Esophagus muscularis mucosa (tissue), 4 donors: Measurements from ENCODE around the gene STXBP3. TPM values are rescaled to one million over a fixed set of nuclear protein-coding genes. Genes with fewer than 3 reads are reported as not detected.
A peak's percentile ranks its signal among the peaks of the same experiment; 100 is the strongest.

Experiments
- DNase-seq: peaks from one replicate; pipeline ENCODE4 v3.0.0-alpha.2; 2017; ENCODE audit errors: extremely low spot score
- H3K27ac ChIP-seq, 4 donors: fragments of 200-600 bp; sonication (generic); replicated peaks in 1 of 4; 1 replicate in 3 of 4; 2 replicates in 1 of 4; pipeline ENCODE4 v1.5.1; 2016 to 2019; ENCODE audit warnings: mild to moderate bottlenecking in 1 of 4
- H3K27me3 ChIP-seq, 4 donors: fragments of 200-600 bp; sonication (generic); one replicate each; pipeline versions ENCODE4 v1.5.1 to v1.6.0; 2016 to 2019
- H3K36me3 ChIP-seq, 4 donors: fragments of 200-600 bp; sonication (generic); one replicate each; pipeline ENCODE4 v1.5.1; 2016 to 2019
- H3K4me1 ChIP-seq, 4 donors: fragments of 200-600 bp; sonication (generic); one replicate each; pipeline ENCODE4 v1.5.1; 2016 to 2019
- H3K4me3 ChIP-seq, 4 donors: fragments of 200-600 bp; sonication (generic); 1 replicate in 2 of 4; 2 replicates in 2 of 4; pipeline ENCODE4 v1.5.1; 2016 to 2019; ENCODE audit warnings: mild to moderate bottlenecking in 4 of 4, moderate library complexity in 1 of 4
- H3K9me3 ChIP-seq, 4 donors: fragments of 200-600 bp; sonication (generic); 1 replicate in 3 of 4; 2 replicates in 1 of 4; pipeline ENCODE4 v1.5.1; 2016 to 2019
- CTCF ChIP-seq, 3 experiments: fragments of 200-600 bp in 2 of 3; fragments of 450-650 bp in 1 of 3; sonication (generic) in 2 of 3; IDR thresholded peaks; one replicate each; pipeline ENCODE4 v1.5.1; 2017 to 2019; ENCODE audit warnings: antibody characterized with exemption in 3 of 3, mild to moderate bottlenecking in 2 of 3, moderate library complexity in 1 of 3
- EP300 ChIP-seq: sonication (generic); formaldehyde crosslinking; IDR thresholded peaks from one replicate; pipeline ENCODE4 v1.6.1; 2017; ENCODE audit warnings: antibody characterized with exemption
- POLR2A ChIP-seq: fragments of 450-650 bp; IDR thresholded peaks from one replicate; pipeline ENCODE4 v1.6.1; 2017; ENCODE audit warnings: antibody characterized with exemption, moderate library complexity, mild to moderate bottlenecking, low read depth
- POLR2AphosphoS5 ChIP-seq, 2 donors: sonication (generic); formaldehyde crosslinking; IDR thresholded peaks; one replicate each; pipeline ENCODE4 v1.6.1; 2017; ENCODE audit warnings: antibody characterized with exemption in 2 of 2
- WGBS: methylation state at CpG from one replicate; pipeline ENCODE4 v1.1.5; 2018; 5-methylcytosine and 5-hydroxymethylcytosine counted together
- intact Hi-C: fragments of 100-400 bp; cut with DNase I; formaldehyde crosslinking; loops from one replicate; pipeline ENCODE4 v1.15.1; 2023
- total RNA-seq, 4 donors: library from RNA; depleted of rRNA; stranded (reverse); fragments of >200 nt; gene quantifications; one replicate each; pipeline versions ENCODE4 v1.1.0 to v1.2.1, GENCODE V29; 2016

STXBP3 gene
- total RNA-seq, 4 donors from 2014 or later = 54.8 to 67.7 (median 63.8) TPM

DNA sequence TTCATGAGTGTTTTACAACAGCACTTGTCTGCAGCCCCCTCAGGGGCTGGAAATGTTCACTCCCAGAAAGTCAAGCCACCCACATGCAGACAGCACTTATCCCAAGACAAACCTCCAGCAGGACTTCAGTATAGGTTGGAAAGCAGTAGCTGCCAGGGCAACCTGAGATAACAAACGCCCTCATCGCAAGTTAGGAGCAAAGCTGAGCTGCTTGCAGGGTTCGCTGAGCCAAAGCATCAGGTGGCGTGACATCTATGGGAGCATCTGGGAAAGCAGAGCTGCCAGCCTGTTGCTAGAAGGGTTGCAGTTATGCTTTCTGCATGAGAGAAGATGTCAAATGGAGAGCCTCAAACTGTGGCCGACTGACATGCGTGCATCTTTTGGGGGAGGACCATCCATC is 4.2 kb upstream of the STXBP3 start:
- no peak for DNase-seq
- intact Hi-C loops = no loop called here

GRCh38 chr1:108745980-108746381 is 493 bp upstream of the STXBP3 start:
- H3K9me3 ChIP-seq = no peaks in the 10 kb centered on the region
- H3K36me3 ChIP-seq = peaks cover 0 to 3% (median 0%) of the 10 kb centered on the region in 4 donors
- intact Hi-C loops = loop anchor here (2.0 to 5.0 kb wide), 3 partner anchors 53 to 151 kb away; partner anchors contain the start of genes GPSM2 and PRPF38B
- peak overlapping the region; percentile 97 to 99 (median 98) for H3K27ac ChIP-seq
- H3K4me3 ChIP-seq = peak overlapping the region; percentile 84 to 94 (median 89)
- TF ChIP-seq CTCF (IDR thresholded peaks at IDR 0.05) (no peak), POLR2AphosphoS5 (IDR thresholded peaks at IDR 0.05) (no peak), POLR2A (no peak), EP300 (no peak)
- WGBS = 48% methylated on average over 3 of the region's 3 CpGs
- H3K4me1 ChIP-seq = peaks cover 10 to 36% (median 26%) of the 10 kb centered on the region in 4 donors
- no peaks in the 10 kb centered on the region for H3K27me3 ChIP-seq
- DNase-seq = no peak

More for the DNA sequence above, 4.2 kb upstream of the STXBP3 start:
- Histone ChIP-seq H3K9me3 (no peaks in the 10 kb centered on the region), H3K27ac (no peak overlapping the region), H3K27me3 (peaks cover 0 to 8% (median 0%) of the 10 kb centered on the region in 4 donors), H3K4me1 (no peaks in the 10 kb centered on the region), H3K36me3 (no peaks in the 10 kb centered on the region), H3K4me3 (no peak overlapping the region)
- WGBS = 64% methylated on average over 6 of the region's 6 CpGs
- TF ChIP-seq POLR2A (no peak), POLR2AphosphoS5 (IDR thresholded peaks at IDR 0.05) (no peak), CTCF (IDR thresholded peaks at IDR 0.05) (no peak), EP300 (no peak)

GRCh38 chr1:108747171-108747850 is 837 bp downstream of the STXBP3 start:
- Histone ChIP-seq H3K4me1 (peaks cover 10 to 39% (median 30%) of the 10 kb centered on the region in 4 donors), H3K9me3 (no peaks in the 10 kb centered on the region), H3K27me3 (no peaks in the 10 kb centered on the region), H3K4me3 (peak overlapping the region; percentile 84 to 94 (median 89)), H3K27ac (peak overlapping the region; percentile 97 to 99 (median 98)), H3K36me3 (peaks cover 0 to 6% (median 1%) of the 10 kb centered on the region in 4 donors)
- peak; percentile 95 for DNase-seq
- 2% methylated on average over 15 of the region's 15 CpGs for WGBS
- TF ChIP-seq EP300 (no peak), POLR2A (peak; percentile 55), POLR2AphosphoS5 (IDR thresholded peaks at IDR 0.05) (peak; percentile 86 to 93), CTCF (IDR thresholded peaks at IDR 0.05) (no peak)
- intact Hi-C loops = loop anchor here (2.0 to 5.0 kb wide), 3 partner anchors 55 to 150 kb away; partner anchors contain the start of genes GPSM2 and PRPF38B

- Histone ChIP-seq H3K4me1 (peaks cover 10 to 39% (median 36%) of the 10 kb centered on the region in 4 donors), H3K27me3 (no peaks in the 10 kb centered on the region), H3K27ac (peak overlapping the region; percentile 97 to 99 (median 98)), H3K36me3 (peaks cover 0 to 12% (median 4%) of the 10 kb centered on the region in 4 donors), H3K9me3 (no peaks in the 10 kb centered on the region), H3K4me3 (peak overlapping the region in 3 of 4 donors; percentile 84 to 92 (median 86))
- intact Hi-C loops = loop anchor here (2.0 to 5.0 kb wide), 3 partner anchors 55 to 149 kb away; partner anchors contain the start of genes GPSM2 and PRPF38B
- no peak for DNase-seq
- 81% methylated on average over 3 of the region's 3 CpGs for WGBS
- no peak for TF ChIP-seq POLR2AphosphoS5 (IDR thresholded peaks at IDR 0.05)
- TF ChIP-seq EP300 = no peak
- TF ChIP-seq POLR2A = no peak
- TF ChIP-seq CTCF (IDR thresholded peaks at IDR 0.05) = no peak
These were observed 1.4 kb downstream of the STXBP3 start for GRCh38 chr1:108747898-108748297.
